Endodermal cell (in vitro differentiated cells): Measurements from ENCODE around the gene PCTP. TPM values are rescaled to one million over a fixed set of nuclear protein-coding genes. Genes with fewer than 3 reads are reported as not detected.

Source experiments
- DNase-seq: peaks from one replicate; pipeline ENCODE4 v3.0.0-alpha.2; 2017
- H3K27ac ChIP-seq: 2 replicates; pipeline ENCODE4 v1.5.1; 2013; ENCODE audit warnings: mild to moderate bottlenecking, low read depth, low read length, moderate library complexity
- H3K27me3 ChIP-seq: 2 replicates; pipeline ENCODE4 v1.6.1; 2013; ENCODE audit warnings: mild to moderate bottlenecking, low read length, moderate library complexity; ENCODE audit not compliant: insufficient read depth, control insufficient read depth, poor library complexity, severe bottlenecking
- H3K36me3 ChIP-seq: 2 replicates; pipeline ENCODE4 v1.7.0; 2013; ENCODE audit warnings: mild to moderate bottlenecking, low read length, moderate library complexity; ENCODE audit not compliant: control insufficient read depth, insufficient read depth
- H3K4me1 ChIP-seq: one replicate; pipeline ENCODE4 v1.7.0; 2013; ENCODE audit warnings: low read length; ENCODE audit not compliant: control insufficient read depth, insufficient read depth
- H3K4me3 ChIP-seq: 2 replicates; pipeline ENCODE4 v1.5.1; 2013; ENCODE audit warnings: mild to moderate bottlenecking, low read length, moderate library complexity
- H3K9ac ChIP-seq: 2 replicates; pipeline ENCODE4 v1.6.1; 2013; ENCODE audit warnings: mild to moderate bottlenecking, low read length, moderate library complexity; ENCODE audit not compliant: poor library complexity, severe bottlenecking; ENCODE audit errors: extremely low read depth
- H3K9me3 ChIP-seq: 2 replicates; pipeline ENCODE4 v1.6.1; 2013; ENCODE audit warnings: mild to moderate bottlenecking, low read length, moderate library complexity; ENCODE audit not compliant: control insufficient read depth
- H3K27ac Mint-ChIP-seq: 2 replicates; pipeline ENCODE4 v1.8.0; 2020; ENCODE audit warnings: mixed read lengths
- H3K27me3 Mint-ChIP-seq: 2 replicates; pipeline ENCODE4 v1.8.0; 2021; ENCODE audit warnings: mild to moderate bottlenecking, mixed read lengths; ENCODE audit not compliant: insufficient read depth
- H3K36me3 Mint-ChIP-seq: 2 replicates; pipeline ENCODE4 v1.8.0; 2020; ENCODE audit warnings: low read depth, mixed read lengths
- H3K4me1 Mint-ChIP-seq: 2 replicates; pipeline ENCODE4 v1.8.0; 2020; ENCODE audit warnings: mixed read lengths
- H3K4me3 Mint-ChIP-seq: 2 replicates; pipeline ENCODE4 v1.8.0; 2020; ENCODE audit warnings: mild to moderate bottlenecking, moderate library complexity, mixed read lengths
- H3K9me3 Mint-ChIP-seq: 2 replicates; pipeline ENCODE4 v1.8.0; 2020; ENCODE audit warnings: mild to moderate bottlenecking, mixed read lengths
- CTCF ChIP-seq: fragments of 200-600 bp; sonication (generic); conservative IDR thresholded peaks from 2 replicates; pipeline ENCODE4 v1.5.0; 2021; ENCODE audit warnings: antibody characterized with exemption, mild to moderate bottlenecking
- WGBS, 2 experiments: methylation state at CpG; one replicate each; pipeline versions ENCODE4 v1.1.5 to v1.1.7; 2013; ENCODE audit warnings: missing lambda C conversion rate in 2 of 2, mixed read lengths in 1 of 2; ENCODE audit not compliant: insufficient coverage in 1 of 2, insufficient read length in 1 of 2; 5-methylcytosine and 5-hydroxymethylcytosine counted together
- total RNA-seq, 2 donors: library from RNA; stranded (reverse); fragmentation: NEBNext Ultra II Directional in 1 of 2; extraction: Animal tissue kit (Norgen Biotek cat#: 25700) in 1 of 2; gene quantifications; 2 replicates in 1 of 2; 3 replicates in 1 of 2; pipeline ENCODE4 v1.2.1, GENCODE V29; 2021

The PCTP gene
- total RNA-seq, 2 donors from 2014 or later: 29.0 to 47.2 TPM

DNA sequence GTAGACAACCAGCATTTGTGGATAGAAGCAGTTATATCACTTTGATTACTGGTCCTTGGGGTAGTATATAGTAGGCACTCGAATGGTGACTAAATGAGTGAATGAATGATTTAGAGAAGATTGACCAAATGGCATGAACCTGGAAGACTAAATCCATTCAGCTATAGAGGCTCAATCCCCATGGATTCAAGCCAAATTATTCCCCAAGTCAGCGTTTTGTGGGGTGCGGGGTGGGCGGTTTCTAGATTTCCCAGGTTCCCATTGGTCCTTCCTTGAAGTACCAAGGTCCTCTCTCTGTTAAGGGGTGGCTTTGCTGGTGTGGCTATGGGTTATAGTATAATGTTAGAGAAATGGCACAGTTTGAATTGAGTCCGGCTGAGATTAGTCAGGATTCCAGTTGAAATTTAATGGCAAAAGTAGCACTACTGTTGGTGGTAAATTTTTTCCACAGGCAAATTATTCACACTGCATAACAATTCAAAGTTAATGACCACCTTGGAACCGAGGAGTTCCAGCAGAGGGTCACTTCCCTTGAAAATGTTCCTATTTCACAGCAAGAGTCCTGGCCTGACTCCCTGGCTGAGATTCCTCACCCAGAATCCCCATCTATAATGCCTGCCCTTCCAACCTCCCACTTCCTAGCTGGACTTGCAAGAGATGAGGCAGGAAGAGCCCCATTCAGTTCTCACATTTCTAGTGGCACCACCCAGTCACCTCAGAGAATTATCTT, 27.7 kb downstream of the PCTP start:
- Histone ChIP-seq H3K4me1 (peaks cover 15% of the 10 kb centered on the region), H3K4me3 (no peak overlapping the region), H3K36me3 (peaks cover 59% of the 10 kb centered on the region), H3K27ac (no peak overlapping the region), H3K9ac (no peak overlapping the region), H3K9me3 (peaks cover 5% of the 10 kb centered on the region), H3K27me3 (no peaks in the 10 kb centered on the region)
- Mint-ChIP-seq H3K27ac (no peak overlapping the region), H3K4me1 (peaks cover 34% of the 10 kb centered on the region), H3K36me3 (peaks cover 45% of the 10 kb centered on the region), H3K9me3 (no peaks in the 10 kb centered on the region), H3K27me3 (no peaks in the 10 kb centered on the region), H3K4me3 (no peak overlapping the region)
- 93 to 95% methylated on average over 3 to 6 of the region's 6 CpGs for WGBS, 2 experiments
- TF ChIP-seq CTCF: no peak
- no peak for DNase-seq

- no peak overlapping the region for H3K9ac ChIP-seq
- H3K9me3 ChIP-seq: peaks cover 16% of the 10 kb centered on the region
- peak; percentile 74 for DNase-seq
- no peak for TF ChIP-seq CTCF
- H3K4me1 Mint-ChIP-seq: peaks cover 30% of the 10 kb centered on the region
- H3K27ac ChIP-seq: no peak overlapping the region
- peaks cover 24% of the 10 kb centered on the region for H3K4me1 ChIP-seq
- H3K9me3 Mint-ChIP-seq: no peaks in the 10 kb centered on the region
- H3K36me3 Mint-ChIP-seq: peaks cover 4% of the 10 kb centered on the region
- 83 to 86% methylated on average over 11 to 16 of the region's 16 CpGs for WGBS, 2 experiments
- peak overlapping the region; percentile 40 for H3K27ac Mint-ChIP-seq
- H3K27me3 Mint-ChIP-seq: no peaks in the 10 kb centered on the region
- no peak overlapping the region for H3K4me3 Mint-ChIP-seq
- H3K36me3 ChIP-seq: peaks cover 11% of the 10 kb centered on the region
- H3K27me3 ChIP-seq: no peaks in the 10 kb centered on the region
- H3K4me3 ChIP-seq: peak overlapping the region; percentile 54
These were observed 32.9 kb downstream of the PCTP start for GRCh38 chr17:55783684-55784245.

- WGBS, 2 experiments: 82 to 93% methylated on average over 2 of the region's 2 CpGs
- H3K27ac Mint-ChIP-seq: no peak overlapping the region
These were observed 33.8 kb downstream of the PCTP start for GRCh38 chr17:55784666-55785065.

More at GRCh38 chr17:55784666-55785065, 33.8 kb downstream of the PCTP start:
- no peaks in the 10 kb centered on the region for H3K27me3 Mint-ChIP-seq
- TF ChIP-seq CTCF: no peak
- no peak overlapping the region for H3K4me3 Mint-ChIP-seq
- DNase-seq: no peak
- peaks cover 30% of the 10 kb centered on the region for H3K4me1 Mint-ChIP-seq
- Histone ChIP-seq H3K4me1 (peaks cover 24% of the 10 kb centered on the region), H3K36me3 (peaks cover 5% of the 10 kb centered on the region), H3K27ac (no peak overlapping the region), H3K9me3 (peaks cover 19% of the 10 kb centered on the region), H3K27me3 (no peaks in the 10 kb centered on the region), H3K4me3 (peak overlapping the region; percentile 7), H3K9ac (no peak overlapping the region)
- no peaks in the 10 kb centered on the region for H3K36me3 Mint-ChIP-seq
- H3K9me3 Mint-ChIP-seq: no peaks in the 10 kb centered on the region
